ENCODE results near the gene BANF2. TPM values are rescaled to one million over a fixed set of nuclear protein-coding genes. Genes with fewer than 3 reads are reported as not detected.

Gene BANF2
- total and polyA plus RNA-seq, 2 of the 13 experiments (the other 11 are each of a cell fraction or from before 2014, with no cell fraction given), result 0.35 TPM; not detected in 1

GRCh38 chr20:17747431-17747846 is 47.7 kb downstream of the BANF2 start (continued):
- TF ChIP-seq ZNF646 (CRISPR knock-in tag; IDR thresholded peaks at IDR 0.05) (no peak), HHEX (CRISPR knock-in tag; IDR thresholded peaks at IDR 0.05) (no peak), ZNF367 (CRISPR knock-in tag; IDR thresholded peaks at IDR 0.05; ENCODE audit: borderline replicate concordance) (no peak), TEAD3 (CRISPR knock-in tag; optimal IDR thresholded peaks at IDR 0.05; ENCODE audit: borderline replicate concordance) (peak; percentile 12), BORCS8-MEF2B (CRISPR knock-in tag; IDR thresholded peaks at IDR 0.05) (0 out of 2 replicates have a peak, but pooled peaks have one; percentile 37), ZNF580 (CRISPR knock-in tag; IDR thresholded peaks at IDR 0.05; ENCODE audit: borderline replicate concordance, low read depth) (no peak), ADNP (CRISPR knock-in tag; IDR thresholded peaks at IDR 0.05) (no peak), NR1H2 (CRISPR knock-in tag; IDR thresholded peaks at IDR 0.05; ENCODE audit: borderline replicate concordance, low read depth) (no peak), ZNF784 (CRISPR knock-in tag; IDR thresholded peaks at IDR 0.05; ENCODE audit: borderline replicate concordance) (no peak), GRHL1 (CRISPR knock-in tag; conservative IDR thresholded peaks at IDR 0.05) (no peak), ZSCAN20 (CRISPR knock-in tag; IDR thresholded peaks at IDR 0.05; ENCODE audit: borderline replicate concordance) (no peak), IRF9 (CRISPR knock-in tag; IDR thresholded peaks at IDR 0.05; ENCODE audit: borderline replicate concordance) (peak; percentile 45; the same call in 1 of the 2 replicates), ZFP37 (CRISPR knock-in tag; IDR thresholded peaks at IDR 0.05; ENCODE audit: borderline replicate concordance) (no peak), ZFP36L2 (CRISPR knock-in tag; IDR thresholded peaks at IDR 0.05) (no peak), ZNF383 (CRISPR knock-in tag; IDR thresholded peaks at IDR 0.05; ENCODE audit: borderline replicate concordance) (no peak), ZNF674 (CRISPR knock-in tag; IDR thresholded peaks at IDR 0.05; ENCODE audit: low read depth) (no peak), ELF3 (CRISPR knock-in tag; IDR thresholded peaks at IDR 0.05) (no peak), PRPF4 (IDR thresholded peaks at IDR 0.05; ENCODE audit: low read depth, low read length, poor library complexity, severe bottlenecking) (no peak), RAD21 (CRISPR knock-in tag; IDR thresholded peaks at IDR 0.05) (no peak), MXI1 (IDR thresholded peaks at IDR 0.05; ENCODE audit: borderline replicate concordance, low read depth, low read length) (no peak), ZNF460 (CRISPR knock-in tag; IDR thresholded peaks at IDR 0.05; ENCODE audit: borderline replicate concordance) (no peak)

All from HepG2 (cell line).